DMS 273 (cell line): ENCODE measurements around the gene SOX10.

Source experiments
- DNase-seq: peaks from one replicate; lab custom pipeline; 2025; ENCODE audit not compliant: unreplicated experiment; lab: John Stamatoyannopoulos, UW

SOX10 gene

GRCh38 chr22:37983860-37984791 is at the start of gene SOX10:
TSS of gene SOX10 (minus strand) at chr22:37984555. CDS start at chr22:37983784, 771 bp downstream.
- DNase-seq: no peak

- DNase-seq: peak; percentile 93
Measured at GRCh38 chr22:38033522-38034277, 49.3 kb upstream of the SOX10 start.

- DNase-seq: peak; percentile 74
Measured at GRCh38 chr22:38032681-38033521, 48.5 kb upstream of the SOX10 start.

GRCh38 chr22:38031491-38031890 is 47.1 kb upstream of the SOX10 start:
- no peak for DNase-seq

GRCh38 chr22:38030311-38031133 is 46.2 kb upstream of the SOX10 start:
- no peak for DNase-seq

GRCh38 chr22:38029901-38030300 is 45.5 kb upstream of the SOX10 start:
- no peak for DNase-seq

- no peak for DNase-seq
Measured at GRCh38 chr22:38029370-38029769, 45.0 kb upstream of the SOX10 start.

GRCh38 chr22:38028344-38029130 is 44.2 kb upstream of the SOX10 start:
- DNase-seq: no peak

GRCh38 chr22:38027487-38027886 is 43.1 kb upstream of the SOX10 start:
- DNase-seq: no peak

- DNase-seq: no peak
Measured at GRCh38 chr22:38026130-38027111, 42.1 kb upstream of the SOX10 start.

GRCh38 chr22:38025514-38025913 is 41.2 kb upstream of the SOX10 start:
- DNase-seq: no peak

GRCh38 chr22:38023045-38023444 is 38.7 kb upstream of the SOX10 start:
- DNase-seq: no peak

GRCh38 chr22:38021206-38021605 is 36.9 kb upstream of the SOX10 start:
- DNase-seq: peak; percentile 76

GRCh38 chr22:38018938-38019827 is 34.8 kb upstream of the SOX10 start:
- DNase-seq: no peak

- DNase-seq: no peak
Measured at GRCh38 chr22:38017939-38018885, 33.9 kb upstream of the SOX10 start.

- DNase-seq: peak; percentile 74
Measured at GRCh38 chr22:38017272-38017920, 33.0 kb upstream of the SOX10 start.
